Stimulated activated CD8-positive, alpha-beta memory T cell treated with anti-CD3 and anti-CD28 coated beads, Interleukin-12 subunit alpha, Interleukin-12 subunit beta, amount 100 ng/mL, for 24 hours (primary cell): ENCODE results near the gene UMAD1.

Source experiments
- DNase-seq: peaks from one replicate; pipeline ENCODE4 v3.0.0-alpha.2; 2020; ENCODE audit errors: extremely low read depth

Gene UMAD1

DNA sequence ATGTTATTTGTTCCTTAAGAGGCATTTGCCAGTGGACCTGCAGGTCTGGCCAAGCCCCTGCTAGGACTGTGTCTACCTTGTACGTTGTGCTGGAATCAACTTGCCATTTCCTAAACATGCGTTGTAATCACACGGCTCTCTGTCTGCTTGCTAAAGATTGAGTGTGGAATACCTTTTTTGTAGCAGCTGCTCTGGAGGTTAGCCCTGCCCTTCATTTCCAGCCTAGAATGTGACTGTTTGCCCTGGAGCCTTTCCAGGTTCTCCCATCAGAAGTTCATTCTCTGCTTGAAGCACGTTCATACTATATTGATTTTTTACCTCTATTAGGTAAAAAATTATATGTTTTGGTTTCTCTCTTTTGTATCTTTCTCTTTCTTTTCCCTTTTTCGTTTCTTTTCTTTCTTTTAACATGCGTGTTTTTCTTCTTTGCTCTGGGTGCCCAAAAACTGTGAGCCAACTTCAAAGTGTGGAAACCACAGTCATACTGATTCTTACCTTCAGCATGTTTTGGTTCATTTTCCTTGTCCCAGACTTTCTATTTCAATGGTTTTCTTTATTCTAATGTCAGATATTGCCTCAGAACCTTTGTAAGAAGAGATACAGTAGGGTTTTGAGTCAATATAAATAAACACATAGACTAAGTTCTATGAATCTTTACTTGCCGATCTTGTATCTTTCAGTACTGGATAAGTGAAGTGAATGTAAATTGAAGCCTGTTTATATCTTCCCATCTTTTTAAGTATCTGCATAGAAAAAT is 189.7 kb downstream of the UMAD1 start:
- no peak for DNase-seq

DNA sequence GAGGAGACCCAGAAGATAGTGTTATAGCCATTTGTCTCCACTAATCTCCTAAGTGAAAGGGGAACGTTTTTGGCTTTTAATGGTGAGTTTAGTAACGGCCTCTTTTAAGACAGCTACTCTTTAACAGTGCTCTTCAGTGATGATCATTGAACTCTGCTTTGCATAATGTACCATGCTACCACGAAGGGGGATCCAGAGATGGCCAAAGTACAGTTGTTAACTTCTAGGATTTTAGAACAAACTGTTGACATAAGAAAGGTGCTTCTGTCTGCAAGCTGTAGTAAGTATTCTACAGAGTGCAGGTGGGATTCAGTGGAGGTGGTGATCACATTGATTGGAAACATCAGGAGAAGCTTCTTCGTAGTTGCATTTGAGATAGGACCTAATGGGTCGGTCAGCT is 192.0 kb downstream of the UMAD1 start:
- DNase-seq = no peak

DNA sequence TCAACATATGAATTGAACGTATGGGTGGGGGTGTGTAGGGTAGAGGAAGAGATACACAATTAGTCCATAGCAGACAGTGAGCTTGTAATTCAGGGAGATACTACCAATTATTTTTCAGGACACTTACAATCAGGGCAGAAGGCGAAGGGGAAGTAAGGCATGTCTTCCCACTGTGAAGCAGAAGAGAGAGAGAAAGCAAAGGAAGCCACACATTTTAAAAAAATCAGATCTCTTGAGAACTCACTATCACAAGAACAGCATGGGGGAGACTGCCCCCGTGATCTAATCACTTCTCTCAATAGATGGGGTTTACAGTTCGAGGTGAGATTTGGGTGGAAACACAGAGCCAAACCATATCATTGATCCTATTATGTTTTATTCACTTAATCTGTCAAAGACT is 194.2 kb downstream of the UMAD1 start:
- no peak for DNase-seq

GRCh38 chr7:7841027-7841426 is 200.5 kb downstream of the UMAD1 start:
- no peak for DNase-seq

DNA sequence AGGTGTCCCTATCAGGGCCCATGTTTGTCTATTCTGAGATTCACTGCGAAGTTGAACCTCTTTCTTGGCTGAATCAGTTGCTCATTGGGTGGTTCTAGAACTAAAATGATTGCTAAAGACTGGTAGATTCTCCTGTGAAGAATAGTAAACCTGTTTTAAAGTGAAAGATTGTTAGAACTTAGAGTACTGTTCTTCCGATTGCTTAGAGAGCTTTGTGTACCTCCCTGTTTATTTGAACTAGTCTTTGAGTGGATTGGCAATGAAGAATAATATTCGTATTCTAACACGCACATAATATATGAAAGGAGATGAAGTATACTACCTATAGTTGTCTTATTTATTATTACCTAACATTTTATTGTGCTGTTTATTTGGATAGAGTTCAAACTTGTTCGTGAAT is 202.7 kb downstream of the UMAD1 start:
- DNase-seq = no peak

DNA sequence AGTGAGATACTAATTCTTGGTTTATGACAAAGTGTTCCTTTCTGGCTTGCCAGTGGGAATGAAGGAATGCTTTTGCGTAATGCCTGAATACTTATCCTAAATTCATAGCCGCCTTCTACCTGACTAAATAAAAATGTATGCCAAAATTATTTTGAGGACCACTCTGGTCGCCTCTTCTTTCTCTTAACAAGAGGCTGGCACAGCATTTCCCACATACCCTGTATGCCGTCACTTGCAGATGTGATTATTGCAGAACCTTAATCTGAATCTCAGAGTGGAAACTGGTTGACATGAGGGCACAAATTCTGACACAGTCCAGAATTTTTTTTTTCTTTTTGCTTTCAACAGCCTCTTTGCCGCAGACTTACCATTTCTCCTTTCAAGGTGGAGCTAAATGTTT is 203.4 kb downstream of the UMAD1 start:
- DNase-seq = no peak

- no peak for DNase-seq
These were observed 207.7 kb downstream of the UMAD1 start for GRCh38 chr7:7848246-7848645.

GRCh38 chr7:7848892-7849291 is 208.3 kb downstream of the UMAD1 start:
- no peak for DNase-seq

DNA sequence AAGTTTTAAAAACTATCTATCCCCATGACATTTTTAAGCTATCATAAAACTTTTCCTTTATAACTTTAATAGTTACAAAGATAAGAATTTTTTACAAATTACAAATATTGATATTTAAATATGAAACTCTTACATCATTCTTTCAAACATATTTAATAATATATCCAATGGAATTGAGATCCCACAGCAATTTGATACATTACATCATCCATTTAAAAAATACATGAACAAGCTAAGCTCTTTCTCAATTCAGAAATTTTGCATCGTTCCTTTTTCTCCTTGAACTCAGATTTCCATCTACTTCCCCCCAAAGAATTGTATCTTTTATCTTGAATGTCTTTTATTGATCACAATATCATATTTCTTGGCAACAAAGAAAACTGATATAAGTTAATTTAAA is 209.6 kb downstream of the UMAD1 start:
- no peak for DNase-seq

- DNase-seq = no peak
These were observed 210.8 kb downstream of the UMAD1 start for GRCh38 chr7:7851381-7851780.

GRCh38 chr7:7851991-7852390 is 211.4 kb downstream of the UMAD1 start:
- DNase-seq = no peak

DNA sequence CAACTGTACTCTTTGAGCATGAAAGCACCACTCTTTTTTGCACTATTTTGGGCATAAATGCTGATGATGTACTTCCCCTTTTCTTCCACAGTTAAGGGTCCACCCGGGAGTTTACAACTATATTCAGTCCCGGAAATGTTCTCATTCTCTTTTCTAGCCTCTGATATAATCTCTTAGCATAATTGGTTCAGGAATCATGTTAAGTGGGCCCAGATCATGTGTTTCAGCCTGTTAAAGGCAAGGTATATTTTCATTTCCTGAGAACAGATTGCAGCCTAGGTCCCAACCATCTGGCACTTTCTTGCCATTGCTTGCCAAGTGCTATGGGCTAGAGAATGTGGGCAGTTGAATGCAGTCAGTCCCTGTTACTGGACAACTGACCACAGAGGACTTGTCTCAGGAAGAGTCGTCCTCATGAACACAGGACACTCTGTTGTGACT is 216.6 kb downstream of the UMAD1 start:
- DNase-seq = no peak

GRCh38 chr7:7858559-7858958 is 218.0 kb downstream of the UMAD1 start:
- no peak for DNase-seq

- DNase-seq = no peak
These were observed 218.9 kb downstream of the UMAD1 start for GRCh38 chr7:7859411-7859810.

- no peak for DNase-seq
These were observed 220.7 kb downstream of the UMAD1 start for GRCh38 chr7:7861211-7861633.

GRCh38 chr7:7862393-7862792 is 221.8 kb downstream of the UMAD1 start:
- DNase-seq = no peak

DNA sequence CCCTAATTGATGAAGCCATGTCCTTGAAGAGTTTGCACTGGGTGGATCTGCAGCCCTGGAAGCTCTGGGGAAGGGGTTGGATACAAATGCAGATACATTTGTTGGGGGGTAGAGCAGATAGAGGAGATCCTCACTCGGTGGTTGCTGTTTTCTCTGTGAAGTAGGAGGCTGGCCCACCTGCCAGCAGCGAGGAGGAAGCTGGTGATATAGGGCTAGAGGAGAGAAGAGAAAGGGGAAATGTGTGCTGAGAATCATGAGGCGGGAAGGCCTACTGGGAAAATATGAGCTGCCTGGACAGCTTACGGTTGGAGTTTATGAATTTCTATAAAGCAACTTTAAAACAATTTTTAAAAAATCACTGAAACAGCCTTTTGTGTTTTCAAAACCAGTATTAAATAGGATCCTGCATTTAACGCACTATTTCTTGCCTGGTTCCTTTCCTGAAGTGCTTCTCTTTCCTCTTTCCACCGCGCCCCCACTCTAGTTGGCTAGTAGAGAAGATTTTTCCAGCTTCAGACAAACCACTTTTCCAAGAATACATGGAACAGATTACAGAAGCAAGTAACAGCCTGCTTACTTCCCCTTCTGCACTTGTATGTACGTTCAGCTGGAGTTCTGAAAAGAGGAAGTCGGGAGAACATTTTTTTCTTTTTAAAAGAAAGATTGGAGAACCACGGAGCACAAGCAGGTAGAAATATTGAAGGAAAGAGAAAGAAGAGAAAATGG is 227.5 kb downstream of the UMAD1 start:
- DNase-seq = no peak

DNA sequence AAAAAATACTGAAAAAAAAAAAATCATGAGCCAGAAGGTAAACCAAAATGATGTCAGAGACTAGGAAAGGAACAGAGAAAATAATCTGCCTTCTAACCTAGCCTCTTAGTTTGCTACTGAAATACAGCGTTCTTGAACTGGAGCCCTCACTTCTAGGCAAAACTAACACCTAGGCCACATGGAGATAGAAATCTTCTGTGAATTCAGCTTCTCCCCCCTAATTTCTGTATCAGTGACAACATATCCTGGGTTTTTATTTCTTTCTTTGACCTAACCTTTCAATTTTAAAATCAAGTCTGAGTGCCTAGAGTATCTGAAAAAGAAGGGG is 228.0 kb downstream of the UMAD1 start:
- no peak for DNase-seq

DNA sequence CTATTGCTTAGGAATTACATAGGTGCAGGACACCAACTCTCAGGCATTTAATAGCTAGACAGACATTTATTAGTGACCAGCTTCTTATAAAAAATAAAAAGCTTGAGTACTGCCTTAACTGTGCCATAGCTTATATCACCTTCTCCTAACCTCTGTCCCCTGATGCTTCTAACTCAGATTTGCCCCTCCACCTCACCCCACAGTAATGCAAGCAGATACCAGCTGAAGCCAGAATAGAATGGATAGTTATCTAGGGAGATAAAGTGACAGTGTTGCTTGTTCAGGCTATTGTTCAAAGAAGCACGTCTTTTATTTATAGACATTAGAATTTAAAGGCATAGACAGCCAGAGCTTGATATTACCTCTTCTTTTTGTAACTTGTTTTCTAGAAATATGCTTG is 228.5 kb downstream of the UMAD1 start:
- DNase-seq = no peak

DNA sequence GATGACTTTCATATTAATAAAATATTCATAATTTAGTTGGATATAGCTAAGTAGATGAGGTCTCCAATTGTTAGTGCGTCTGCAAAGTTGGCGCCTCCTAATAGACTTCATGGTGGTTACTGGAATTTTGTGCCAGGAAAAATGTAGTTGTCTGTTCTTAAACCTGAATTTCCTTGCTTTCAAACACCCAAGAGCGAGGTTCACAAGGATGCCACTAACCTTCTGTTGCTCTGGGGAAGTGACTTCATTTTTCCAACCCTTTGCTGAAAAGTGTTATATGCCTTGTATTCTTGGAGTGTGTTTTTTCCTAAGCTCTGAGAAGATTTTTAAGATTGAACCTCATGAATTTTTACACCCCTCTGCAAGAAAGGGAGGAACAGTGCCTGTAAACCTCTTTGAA is 229.1 kb downstream of the UMAD1 start:
- no peak for DNase-seq

DNA sequence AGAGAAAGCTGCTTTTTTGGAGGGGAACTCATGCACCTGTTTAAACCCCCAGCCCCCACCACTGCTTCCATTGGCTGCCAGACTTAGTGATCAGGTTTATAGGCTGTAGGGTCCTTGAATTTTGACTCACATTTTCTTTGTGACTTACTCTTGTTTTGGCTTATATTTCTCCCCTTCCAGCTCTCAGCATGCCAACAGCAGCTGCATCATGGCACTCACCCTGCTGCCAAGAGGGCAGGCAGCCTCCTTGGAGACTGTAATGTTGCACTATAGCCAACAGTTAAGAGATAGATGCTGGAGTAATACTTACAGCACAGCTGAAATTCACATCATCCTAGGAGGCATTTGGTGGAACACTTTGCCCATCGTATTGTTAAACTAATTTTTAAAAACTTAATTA is 230.0 kb downstream of the UMAD1 start:
- DNase-seq = no peak

DNA sequence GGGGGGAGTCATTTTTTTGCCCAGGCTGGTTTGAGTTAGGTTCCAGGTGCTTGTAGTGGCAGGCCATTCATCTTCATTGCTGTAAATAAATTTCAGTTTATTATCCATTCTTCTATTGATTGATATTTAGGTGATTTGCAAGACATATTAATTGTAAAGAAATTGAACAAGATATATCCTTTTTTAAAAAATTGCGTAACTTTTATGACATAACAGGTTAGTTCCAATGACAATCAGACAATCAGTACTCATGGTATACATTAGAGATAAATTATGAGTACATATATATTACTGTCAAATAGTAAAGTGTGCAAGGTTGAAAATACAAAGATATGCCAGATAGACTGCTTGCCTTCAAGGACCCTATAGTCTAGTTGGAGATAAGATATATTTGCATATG is 235.9 kb downstream of the UMAD1 start:
- no peak for DNase-seq

GRCh38 chr7:7881581-7881980 is 241.0 kb downstream of the UMAD1 start:
- DNase-seq = no peak

- no peak for DNase-seq
These were observed 242.3 kb downstream of the UMAD1 start for GRCh38 chr7:7882888-7883287.
